ENCODE measurements around the gene SLC13A5.
"Not testable (repeated sequence)": the region's sequence is repeated elsewhere in the genome, so short reads cannot be mapped to it uniquely, and the experiment has no call there.

The SLC13A5 gene

GRCh38 chr17:6666557-6666956 lies 46.6 kb downstream of the SLC13A5 start:
- no CpG with 5 or more reads among the region's 6 CpGs for WGBS (ENCODE audit: insufficient coverage, insufficient read length)
- no peak for DNase-seq (ENCODE audit: low read depth, low spot score)
- no peaks in the 10 kb centered on the region for H3K27me3 ChIP-seq (ENCODE audit: control insufficient read depth, insufficient read depth, low read length)
- H3K9me3 ChIP-seq (ENCODE audit: control insufficient read depth, insufficient read depth, low read length): no peaks in the 10 kb centered on the region
- H3K36me3 ChIP-seq (ENCODE audit: control insufficient read depth, insufficient read depth, low read length): no peaks in the 10 kb centered on the region
- no peak overlapping the region for H3K4me3 ChIP-seq (ENCODE audit: low read length)
- H3K27ac ChIP-seq (ENCODE audit: low read length): no peak overlapping the region
- no peaks in the 10 kb centered on the region for H3K4me1 ChIP-seq (ENCODE audit: control insufficient read depth, insufficient read depth, low read length)

- peak; percentile 76 for DNase-seq (ENCODE audit: low read depth, low spot score)
- WGBS (ENCODE audit: insufficient coverage, insufficient read length): no CpG with 5 or more reads among the region's 9 CpGs
- no peaks in the 10 kb centered on the region for H3K36me3 ChIP-seq (ENCODE audit: control insufficient read depth, insufficient read depth, low read length)
These were observed 47.1 kb downstream of the SLC13A5 start for GRCh38 chr17:6666077-6666521.

GRCh38 chr17:6663200-6663599 lies 50.0 kb downstream of the SLC13A5 start:
- not testable (repeated sequence) for H3K36me3 ChIP-seq (ENCODE audit: control insufficient read depth, insufficient read depth, low read length); H3K27ac ChIP-seq (ENCODE audit: low read length); H3K4me3 ChIP-seq (ENCODE audit: low read length); DNase-seq (ENCODE audit: low read depth, low spot score); H3K4me1 ChIP-seq (ENCODE audit: control insufficient read depth, insufficient read depth, low read length); H3K27me3 ChIP-seq (ENCODE audit: control insufficient read depth, insufficient read depth, low read length); H3K9me3 ChIP-seq (ENCODE audit: control insufficient read depth, insufficient read depth, low read length)
- WGBS (ENCODE audit: insufficient coverage, insufficient read length): no CpG with 5 or more reads among the region's 14 CpGs

More at GRCh38 chr17:6666077-6666521, 47.1 kb downstream of the SLC13A5 start:
- Histone ChIP-seq H3K4me1 (ENCODE audit: control insufficient read depth, insufficient read depth, low read length) (no peaks in the 10 kb centered on the region), H3K4me3 (ENCODE audit: low read length) (no peak overlapping the region), H3K9me3 (ENCODE audit: control insufficient read depth, insufficient read depth, low read length) (no peaks in the 10 kb centered on the region), H3K27ac (ENCODE audit: low read length) (no peak overlapping the region), H3K27me3 (ENCODE audit: control insufficient read depth, insufficient read depth, low read length) (no peaks in the 10 kb centered on the region)

- no peak overlapping the region for H3K4me3 ChIP-seq (ENCODE audit: low read length)
- H3K4me1 ChIP-seq (ENCODE audit: control insufficient read depth, insufficient read depth, low read length): no peaks in the 10 kb centered on the region; the same call in none of the 2 replicates
- no peaks in the 10 kb centered on the region for H3K9me3 ChIP-seq (ENCODE audit: control insufficient read depth, insufficient read depth, low read length)
- DNase-seq (ENCODE audit: low read depth, low spot score): no peak
- no peak overlapping the region for H3K27ac ChIP-seq (ENCODE audit: low read length)
- H3K36me3 ChIP-seq (ENCODE audit: control insufficient read depth, insufficient read depth, low read length): no peaks in the 10 kb centered on the region
- no peaks in the 10 kb centered on the region for H3K27me3 ChIP-seq (ENCODE audit: control insufficient read depth, insufficient read depth, low read length)
- WGBS (ENCODE audit: insufficient coverage, insufficient read length): no CpG with 5 or more reads among the region's 2 CpGs
These were observed 51.7 kb downstream of the SLC13A5 start for GRCh38 chr17:6661464-6661848.

- no peak for DNase-seq (ENCODE audit: low read depth, low spot score)
- H3K27me3 ChIP-seq (ENCODE audit: control insufficient read depth, insufficient read depth, low read length): no peaks in the 10 kb centered on the region
- no peaks in the 10 kb centered on the region for H3K9me3 ChIP-seq (ENCODE audit: control insufficient read depth, insufficient read depth, low read length)
- no peaks in the 10 kb centered on the region for H3K36me3 ChIP-seq (ENCODE audit: control insufficient read depth, insufficient read depth, low read length)
- H3K4me3 ChIP-seq (ENCODE audit: low read length): no peak overlapping the region
- WGBS (ENCODE audit: insufficient coverage, insufficient read length): no CpG with 5 or more reads among the region's 11 CpGs
- no peak overlapping the region for H3K27ac ChIP-seq (ENCODE audit: low read length)
- H3K4me1 ChIP-seq (ENCODE audit: control insufficient read depth, insufficient read depth, low read length): no peaks in the 10 kb centered on the region; the same call in none of the 2 replicates
These were observed 52.2 kb downstream of the SLC13A5 start for GRCh38 chr17:6660805-6661463.

GRCh38 chr17:6660101-6660500 lies 53.1 kb downstream of the SLC13A5 start:
- Histone ChIP-seq H3K36me3 (ENCODE audit: control insufficient read depth, insufficient read depth, low read length) (no peaks in the 10 kb centered on the region), H3K27me3 (ENCODE audit: control insufficient read depth, insufficient read depth, low read length) (peaks cover 6% of the 10 kb centered on the region; the same call in 1 of the 2 replicates), H3K9me3 (ENCODE audit: control insufficient read depth, insufficient read depth, low read length) (no peaks in the 10 kb centered on the region), H3K4me1 (ENCODE audit: control insufficient read depth, insufficient read depth, low read length) (peaks cover 2% of the 10 kb centered on the region), H3K4me3 (ENCODE audit: low read length) (no peak overlapping the region), H3K27ac (ENCODE audit: low read length) (no peak overlapping the region)
- no CpG with 5 or more reads among the region's 9 CpGs for WGBS (ENCODE audit: insufficient coverage, insufficient read length)
- DNase-seq (ENCODE audit: low read depth, low spot score): no peak

- not testable (repeated sequence) for H3K4me1 ChIP-seq (ENCODE audit: control insufficient read depth, insufficient read depth, low read length); DNase-seq (ENCODE audit: low read depth, low spot score); H3K9me3 ChIP-seq (ENCODE audit: control insufficient read depth, insufficient read depth, low read length); H3K36me3 ChIP-seq (ENCODE audit: control insufficient read depth, insufficient read depth, low read length); H3K27me3 ChIP-seq (ENCODE audit: control insufficient read depth, insufficient read depth, low read length); H3K4me3 ChIP-seq (ENCODE audit: low read length); H3K27ac ChIP-seq (ENCODE audit: low read length)
- WGBS (ENCODE audit: insufficient coverage, insufficient read length): no CpG with 5 or more reads among the region's 5 CpGs
These were observed 54.8 kb downstream of the SLC13A5 start for GRCh38 chr17:6658411-6658810.

GRCh38 chr17:6657633-6658287 lies 55.4 kb downstream of the SLC13A5 start:
- DNase-seq (ENCODE audit: low read depth, low spot score): no peak
- no peaks in the 10 kb centered on the region for H3K9me3 ChIP-seq (ENCODE audit: control insufficient read depth, insufficient read depth, low read length)
- peaks cover 8% of the 10 kb centered on the region; the same call in 1 of the 2 replicates for H3K27me3 ChIP-seq (ENCODE audit: control insufficient read depth, insufficient read depth, low read length)
- peak overlapping the region; percentile 63; the same call in 1 of the 2 replicates for H3K4me3 ChIP-seq (ENCODE audit: low read length)
- WGBS (ENCODE audit: insufficient coverage, insufficient read length): no CpG with 5 or more reads among the region's 18 CpGs
- H3K4me1 ChIP-seq (ENCODE audit: control insufficient read depth, insufficient read depth, low read length): peaks cover 6% of the 10 kb centered on the region
- no peak overlapping the region for H3K27ac ChIP-seq (ENCODE audit: low read length)
- H3K36me3 ChIP-seq (ENCODE audit: control insufficient read depth, insufficient read depth, low read length): no peaks in the 10 kb centered on the region

GRCh38 chr17:6656797-6657632 lies 56.2 kb downstream of the SLC13A5 start:
- not testable (repeated sequence) for H3K36me3 ChIP-seq (ENCODE audit: control insufficient read depth, insufficient read depth, low read length); H3K27me3 ChIP-seq (ENCODE audit: control insufficient read depth, insufficient read depth, low read length); H3K27ac ChIP-seq (ENCODE audit: low read length); H3K9me3 ChIP-seq (ENCODE audit: control insufficient read depth, insufficient read depth, low read length); DNase-seq (ENCODE audit: low read depth, low spot score); H3K4me1 ChIP-seq (ENCODE audit: control insufficient read depth, insufficient read depth, low read length)
- no CpG with 5 or more reads among the region's 55 CpGs for WGBS (ENCODE audit: insufficient coverage, insufficient read length)
- peak overlapping the region; percentile 63 for H3K4me3 ChIP-seq (ENCODE audit: low read length)

- not testable (repeated sequence) for H3K27ac ChIP-seq (ENCODE audit: low read length)
These were observed 57.3 kb downstream of the SLC13A5 start for GRCh38 chr17:6655732-6656361.

More at GRCh38 chr17:6655732-6656361, 57.3 kb downstream of the SLC13A5 start:
- H3K4me1 ChIP-seq (ENCODE audit: control insufficient read depth, insufficient read depth, low read length); DNase-seq (ENCODE audit: low read depth, low spot score); H3K9me3 ChIP-seq (ENCODE audit: control insufficient read depth, insufficient read depth, low read length); H3K27me3 ChIP-seq (ENCODE audit: control insufficient read depth, insufficient read depth, low read length); H3K36me3 ChIP-seq (ENCODE audit: control insufficient read depth, insufficient read depth, low read length): not testable (repeated sequence)
- no CpG with 5 or more reads among the region's 41 CpGs for WGBS (ENCODE audit: insufficient coverage, insufficient read length)
- H3K4me3 ChIP-seq (ENCODE audit: low read length): peak overlapping the region; percentile 23; the same call in 1 of the 2 replicates

Data from iPS DF 6.9 (cell line).